Measurements from ENCODE around the gene ZNF423. TPM values are rescaled to one million over a fixed set of nuclear protein-coding genes. Genes with fewer than 3 reads are reported as not detected.

The ZNF423 gene
- total and polyA plus RNA-seq, 2 experiments from 2014 or later: 14.9 to 41.8 TPM

DNA sequence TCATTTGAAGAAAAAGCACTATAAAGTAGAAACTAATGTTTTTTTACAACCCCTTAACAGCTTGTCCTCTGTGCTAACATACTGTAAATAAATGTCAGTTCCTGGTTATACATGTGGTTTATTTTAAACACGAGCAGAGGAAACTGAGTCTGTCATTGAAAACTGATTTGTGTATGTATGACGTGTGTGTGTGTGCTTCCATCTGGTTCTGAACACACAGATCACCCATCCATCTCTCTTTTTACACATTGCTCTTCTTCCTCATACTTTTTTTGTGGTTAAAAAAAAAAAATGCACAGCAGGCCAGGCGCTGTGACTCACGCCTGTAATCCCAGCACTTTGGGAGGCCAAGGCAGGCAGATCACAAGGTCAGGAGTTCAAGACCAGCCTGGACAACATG lies 49.5 kb downstream of the ZNF423 start (continued):
- TF ChIP-seq, protein P1, sequence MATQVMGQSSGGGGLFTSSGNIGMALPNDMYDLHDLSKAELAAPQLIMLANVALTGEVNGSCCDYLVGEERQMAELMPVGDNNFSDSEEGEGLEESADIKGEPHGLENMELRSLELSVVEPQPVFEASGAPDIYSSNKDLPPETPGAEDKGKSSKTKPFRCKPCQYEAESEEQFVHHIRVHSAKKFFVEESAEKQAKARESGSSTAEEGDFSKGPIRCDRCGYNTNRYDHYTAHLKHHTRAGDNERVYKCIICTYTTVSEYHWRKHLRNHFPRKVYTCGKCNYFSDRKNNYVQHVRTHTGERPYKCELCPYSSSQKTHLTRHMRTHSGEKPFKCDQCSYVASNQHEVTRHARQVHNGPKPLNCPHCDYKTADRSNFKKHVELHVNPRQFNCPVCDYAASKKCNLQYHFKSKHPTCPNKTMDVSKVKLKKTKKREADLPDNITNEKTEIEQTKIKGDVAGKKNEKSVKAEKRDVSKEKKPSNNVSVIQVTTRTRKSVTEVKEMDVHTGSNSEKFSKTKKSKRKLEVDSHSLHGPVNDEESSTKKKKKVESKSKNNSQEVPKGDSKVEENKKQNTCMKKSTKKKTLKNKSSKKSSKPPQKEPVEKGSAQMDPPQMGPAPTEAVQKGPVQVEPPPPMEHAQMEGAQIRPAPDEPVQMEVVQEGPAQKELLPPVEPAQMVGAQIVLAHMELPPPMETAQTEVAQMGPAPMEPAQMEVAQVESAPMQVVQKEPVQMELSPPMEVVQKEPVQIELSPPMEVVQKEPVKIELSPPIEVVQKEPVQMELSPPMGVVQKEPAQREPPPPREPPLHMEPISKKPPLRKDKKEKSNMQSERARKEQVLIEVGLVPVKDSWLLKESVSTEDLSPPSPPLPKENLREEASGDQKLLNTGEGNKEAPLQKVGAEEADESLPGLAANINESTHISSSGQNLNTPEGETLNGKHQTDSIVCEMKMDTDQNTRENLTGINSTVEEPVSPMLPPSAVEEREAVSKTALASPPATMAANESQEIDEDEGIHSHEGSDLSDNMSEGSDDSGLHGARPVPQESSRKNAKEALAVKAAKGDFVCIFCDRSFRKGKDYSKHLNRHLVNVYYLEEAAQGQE (IDR thresholded peaks at IDR 0.05; ENCODE audit: unreplicated experiment): no peak
- no peak for TF ChIP-seq NANOG (IDR thresholded peaks at IDR 0.05; ENCODE audit: borderline replicate concordance)
- no peak for TF ChIP-seq EZH2phosphoT487 (IDR thresholded peaks at IDR 0.05; ENCODE audit: unreplicated experiment)
- TF ChIP-seq, protein P2, sequence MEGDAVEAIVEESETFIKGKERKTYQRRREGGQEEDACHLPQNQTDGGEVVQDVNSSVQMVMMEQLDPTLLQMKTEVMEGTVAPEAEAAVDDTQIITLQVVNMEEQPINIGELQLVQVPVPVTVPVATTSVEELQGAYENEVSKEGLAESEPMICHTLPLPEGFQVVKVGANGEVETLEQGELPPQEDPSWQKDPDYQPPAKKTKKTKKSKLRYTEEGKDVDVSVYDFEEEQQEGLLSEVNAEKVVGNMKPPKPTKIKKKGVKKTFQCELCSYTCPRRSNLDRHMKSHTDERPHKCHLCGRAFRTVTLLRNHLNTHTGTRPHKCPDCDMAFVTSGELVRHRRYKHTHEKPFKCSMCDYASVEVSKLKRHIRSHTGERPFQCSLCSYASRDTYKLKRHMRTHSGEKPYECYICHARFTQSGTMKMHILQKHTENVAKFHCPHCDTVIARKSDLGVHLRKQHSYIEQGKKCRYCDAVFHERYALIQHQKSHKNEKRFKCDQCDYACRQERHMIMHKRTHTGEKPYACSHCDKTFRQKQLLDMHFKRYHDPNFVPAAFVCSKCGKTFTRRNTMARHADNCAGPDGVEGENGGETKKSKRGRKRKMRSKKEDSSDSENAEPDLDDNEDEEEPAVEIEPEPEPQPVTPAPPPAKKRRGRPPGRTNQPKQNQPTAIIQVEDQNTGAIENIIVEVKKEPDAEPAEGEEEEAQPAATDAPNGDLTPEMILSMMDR (conservative IDR thresholded peaks at IDR 0.05; ENCODE audit: low read depth in 2 of 2): no peak
- no peak for TF ChIP-seq EZH2 (IDR thresholded peaks at IDR 0.05; ENCODE audit: low read depth, unreplicated experiment)
- TF ChIP-seq POLR2AphosphoS5 (IDR thresholded peaks at IDR 0.05; ENCODE audit: low read depth): no peak
- no peak for TF ChIP-seq STAT1 (IDR thresholded peaks at IDR 0.05; ENCODE audit: unreplicated experiment)
- TF ChIP-seq ZNF331 (CRISPR knock-in tag; IDR thresholded peaks at IDR 0.05; ENCODE audit: low read depth): no peak

DNA sequence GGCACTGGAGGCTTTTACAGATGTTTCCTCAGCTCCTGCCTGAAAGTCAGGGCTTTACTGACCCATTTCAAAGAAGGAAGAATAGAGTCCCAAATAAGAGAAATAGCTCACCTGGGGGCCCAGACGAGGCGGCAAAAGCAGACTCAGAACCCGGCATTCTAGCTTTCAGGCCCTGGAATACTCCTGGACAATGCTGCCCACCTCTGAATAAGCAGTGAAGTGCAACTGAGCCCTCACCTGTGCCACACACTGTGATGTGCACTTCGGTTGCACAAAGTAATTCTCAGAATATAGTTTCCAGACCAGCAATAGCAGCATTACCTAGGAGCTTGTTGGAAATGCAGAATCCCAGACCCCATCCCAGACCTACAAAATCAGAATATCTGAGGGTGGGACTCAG lies 54.6 kb downstream of the ZNF423 start:
- Histone ChIP-seq H3K79me2 (replicated peaks; ENCODE audit: insufficient read depth) (peaks cover 35% of the 10 kb centered on the region), H3K4me3 (no peak overlapping the region), H3K27ac (ENCODE audit: low read depth) (no peak overlapping the region), H3K9me2 (ENCODE audit: insufficient read depth) (no peaks in the 10 kb centered on the region), H3K4me2 (no peak overlapping the region), H4K20me1 (replicated peaks; ENCODE audit: insufficient read depth) (peaks cover 4% of the 10 kb centered on the region; the same call in 1 of the 2 replicates), H2AFZ (no peak overlapping the region), H3K27me3 (ENCODE audit: insufficient read depth) (no peaks in the 10 kb centered on the region), H3K36me3 (ENCODE audit: insufficient read depth) (no peaks in the 10 kb centered on the region), H3K4me1 (ENCODE audit: insufficient read depth) (peaks cover 10% of the 10 kb centered on the region), H3F3A (replicated peaks; ENCODE audit: low read depth) (peaks cover 3% of the 10 kb centered on the region; the same call in 1 of the 2 replicates)
- DNase-seq (ENCODE audit: low spot score) (no peak), ATAC-seq (no peak)
- Mint-ChIP-seq H3K36me3 (ENCODE audit: low read depth) (peaks cover 3% of the 10 kb centered on the region; the same call in 2 of the 3 replicates), H3K9me3 (no peaks in the 10 kb centered on the region), H3K27me3 (ENCODE audit: insufficient read depth, low read depth, poor library complexity) (peaks cover 10% of the 10 kb centered on the region), H3K4me1 (peaks cover 21% of the 10 kb centered on the region), H3K27ac (no peak overlapping the region), H3K4me3 (no peak overlapping the region)
- TF ChIP-seq POLR2AphosphoS5 (IDR thresholded peaks at IDR 0.05; ENCODE audit: low read depth) (no peak), CREB1 (CRISPR knock-in tag; IDR thresholded peaks at IDR 0.05; ENCODE audit: low read depth) (no peak)
- TF ChIP-seq, protein P2 (conservative IDR thresholded peaks at IDR 0.05; ENCODE audit: low read depth in 2 of 2): peak in 1 of 2 experiments; percentile 29; a peak in 2 of 4 replicates
